Esophagus (tissue), 2 donors: ENCODE results near the gene LPCAT4. TPM values are rescaled to one million over a fixed set of nuclear protein-coding genes. Genes with fewer than 3 reads are reported as not detected.
"Not testable (repeated sequence)": the region's sequence is repeated elsewhere in the genome, so short reads cannot be mapped to it uniquely, and the experiment has no call there.

ENCODE experiments used
- H3K27ac ChIP-seq, 2 donors: one replicate each; pipeline ENCODE4 v1.5.1; 2013; ENCODE audit warnings: low read depth in 2 of 2, mild to moderate bottlenecking in 2 of 2, inconsistent platforms in 1 of 2, low read length in 1 of 2, moderate library complexity in 1 of 2
- H3K27me3 ChIP-seq, 2 donors: one replicate each; pipeline ENCODE4 v1.6.1; 2013; ENCODE audit warnings: low read length in 2 of 2, control low read depth in 1 of 2, mild to moderate bottlenecking in 1 of 2; ENCODE audit not compliant: insufficient read depth in 2 of 2, control insufficient read depth in 1 of 2
- H3K36me3 ChIP-seq, 2 donors: one replicate each; pipeline ENCODE4 v1.6.1; 2013; ENCODE audit warnings: low read length in 1 of 2; ENCODE audit not compliant: control insufficient read depth in 2 of 2, insufficient read depth in 2 of 2
- H3K4me1 ChIP-seq, 2 donors: one replicate each; pipeline ENCODE4 v1.6.1; 2013; ENCODE audit warnings: low read length in 1 of 2; ENCODE audit not compliant: control insufficient read depth in 2 of 2, insufficient read depth in 2 of 2
- H3K4me3 ChIP-seq, 2 donors: one replicate each; pipeline ENCODE4 v1.5.1; 2013; ENCODE audit warnings: low read length in 2 of 2, mild to moderate bottlenecking in 2 of 2, low read depth in 1 of 2, moderate library complexity in 1 of 2
- H3K9me3 ChIP-seq, 2 donors: one replicate each; pipeline ENCODE4 v1.6.1; 2013; ENCODE audit warnings: mild to moderate bottlenecking in 2 of 2, low read depth in 1 of 2, low read length in 1 of 2, moderate library complexity in 1 of 2; ENCODE audit not compliant: control insufficient read depth in 2 of 2, insufficient read depth in 1 of 2
- WGBS, 2 donors: extraction: QIAGEN DNeasy Blood & Tissue Kit; methylation state at CpG; one replicate each; pipeline ENCODE4 v1.1.7; 2013; 5-methylcytosine and 5-hydroxymethylcytosine counted together
- polyA plus RNA-seq, 2 donors: library from polyadenylated mRNA; stranded (reverse); fragments of 200-250 nt; gene quantifications; one replicate each; pipeline ENCODE4 v1.2.3, GENCODE V29; 2013
- donor health status: healthy with polysubstance abuse.
- donor health status: Bipolar disorder and iron deficiency.

LPCAT4 gene
- 100 to 1,000 TPM in 1 of 2 donors, 10 to 100 TPM in 1; 45.6 to 125 TPM for polyA plus RNA-seq

- WGBS, 2 donors: 0% methylated on average over 46 to 80 of the region's 80 CpGs
- Histone ChIP-seq H3K4me3 (peak within 1 kb of the TSS; percentile 80 to 91), H3K9me3 (no peaks in the 10 kb centered on the region), H3K27ac (peak within 1 kb of the TSS; percentile 98), H3K27me3 (no peaks in the 10 kb centered on the region), H3K4me1 (peaks cover 2 to 7% of the 10 kb centered on the region in 2 donors), H3K36me3 (peaks cover 4 to 5% of the 10 kb centered on the region in 2 donors)
These were observed at the start of gene LPCAT4 for GRCh38 chr15:34367101-34368081. Gene LPCAT4, minus strand, starts transcription at chr15:34367196. Its CDS starts 96 bp downstream, at chr15:34367100.

DNA sequence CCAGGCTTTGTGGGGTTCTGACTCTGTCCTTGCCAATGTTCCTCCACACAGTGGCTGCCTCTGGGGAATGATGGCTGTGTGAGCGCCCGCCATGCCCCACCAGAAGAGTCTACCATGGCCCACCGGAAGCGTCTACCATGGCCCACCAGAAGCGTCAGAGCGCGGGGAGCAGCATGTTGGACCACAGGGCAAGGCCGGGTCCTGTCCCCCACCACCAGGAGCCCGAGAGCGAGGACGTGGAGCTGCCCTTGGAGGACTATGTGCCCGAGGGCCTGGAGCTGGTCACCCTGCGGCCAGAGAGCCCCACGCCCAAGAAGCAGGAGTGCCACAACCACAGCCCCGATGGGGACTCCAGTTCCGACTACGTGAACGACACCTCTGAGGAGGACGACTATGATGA, 42.5 kb upstream of the LPCAT4 start:
- 97% methylated on average over 8 to 10 of the region's 19 CpGs for WGBS, 2 donors
- not testable (repeated sequence) for H3K9me3 ChIP-seq, H3K4me3 ChIP-seq, H3K27me3 ChIP-seq, H3K36me3 ChIP-seq, H3K27ac ChIP-seq, H3K4me1 ChIP-seq

DNA sequence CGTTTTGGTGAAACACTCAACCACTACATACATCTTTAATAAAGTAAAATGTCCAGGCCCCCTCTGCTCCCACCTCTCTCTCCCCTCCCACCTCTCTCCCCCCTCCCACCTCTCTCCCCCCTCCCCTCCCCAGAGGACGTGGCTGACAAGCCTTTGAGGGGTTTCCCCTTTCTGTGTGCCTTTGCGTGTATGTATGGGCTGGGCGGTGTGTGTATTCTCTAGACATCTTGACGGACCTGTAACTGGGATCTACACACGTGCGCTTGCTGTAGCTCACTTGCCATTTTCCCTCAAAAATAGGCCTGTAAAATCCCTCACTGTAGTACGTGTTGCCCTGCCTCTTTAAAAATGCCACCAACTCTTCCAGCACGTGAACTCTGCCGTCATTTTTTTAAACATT, 42.0 kb upstream of the LPCAT4 start:
- not testable (repeated sequence) for H3K27me3 ChIP-seq, H3K4me1 ChIP-seq, H3K9me3 ChIP-seq, H3K4me3 ChIP-seq, H3K27ac ChIP-seq, H3K36me3 ChIP-seq
- 57 to 71% methylated on average over 3 of the region's 10 CpGs for WGBS, 2 donors

DNA sequence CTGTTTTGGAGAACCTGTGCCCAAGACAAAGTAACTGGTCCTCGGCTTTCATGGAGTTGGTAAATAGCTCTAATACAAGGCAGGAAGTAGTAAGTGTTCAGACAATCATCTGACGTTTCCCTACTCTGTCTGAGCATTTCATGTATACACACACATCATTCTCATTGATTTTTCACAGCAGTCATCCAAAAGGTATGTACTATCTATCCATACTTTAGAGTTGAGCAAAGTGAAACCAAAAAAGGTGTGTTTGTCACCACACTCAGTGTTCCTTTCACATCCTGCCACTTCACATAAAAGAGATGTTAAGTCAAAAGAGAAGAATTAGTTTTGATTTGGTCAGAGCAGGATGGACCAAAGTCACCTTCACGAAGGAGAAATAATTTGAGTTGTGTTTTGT, 36.9 kb upstream of the LPCAT4 start:
- H3K9me3 ChIP-seq, H3K36me3 ChIP-seq, H3K27ac ChIP-seq, H3K4me1 ChIP-seq, H3K27me3 ChIP-seq, H3K4me3 ChIP-seq: not testable (repeated sequence)
- no CpG with 5 or more reads among the region's 3 CpGs for WGBS, 2 donors

- H3K9me3 ChIP-seq, H3K36me3 ChIP-seq, H3K27me3 ChIP-seq, H3K4me1 ChIP-seq, H3K4me3 ChIP-seq, H3K27ac ChIP-seq: not testable (repeated sequence)
- WGBS, 2 donors: 91% methylated on average over 1 of the region's 4 CpGs
These were observed 36.2 kb upstream of the LPCAT4 start for GRCh38 chr15:34403160-34403598.

GRCh38 chr15:34397637-34398259, 30.8 kb upstream of the LPCAT4 start:
- not testable (repeated sequence) for H3K36me3 ChIP-seq, H3K27me3 ChIP-seq
- 70 to 73% methylated on average over 2 to 3 of the region's 6 CpGs for WGBS, 2 donors

DNA sequence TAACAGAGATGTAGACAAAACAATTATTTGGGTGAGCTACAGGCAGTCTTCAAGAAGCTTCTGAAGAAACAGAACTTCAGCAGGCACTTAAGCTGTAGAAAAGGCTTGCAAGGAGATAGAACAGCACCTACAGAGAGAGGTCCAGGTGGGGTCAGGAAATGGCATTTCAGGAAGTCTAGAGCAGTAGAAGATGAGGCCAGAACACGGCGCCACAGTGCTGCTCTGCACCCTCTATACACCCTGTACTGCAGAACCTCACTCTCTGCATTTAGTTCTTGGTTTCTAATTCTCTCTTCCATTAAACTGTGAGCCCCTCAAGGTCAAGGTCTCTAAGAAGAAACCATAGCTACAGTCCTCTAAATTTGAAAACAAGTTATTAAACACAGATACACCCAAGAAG, 26.0 kb upstream of the LPCAT4 start:
- not testable (repeated sequence) for H3K4me1 ChIP-seq, H3K4me3 ChIP-seq, H3K27me3 ChIP-seq, H3K27ac ChIP-seq, H3K36me3 ChIP-seq, H3K9me3 ChIP-seq
- no CpG with 5 or more reads among the region's 2 CpGs for WGBS, 2 donors

More at GRCh38 chr15:34397637-34398259, 30.8 kb upstream of the LPCAT4 start:
- H3K9me3 ChIP-seq, H3K4me1 ChIP-seq, H3K4me3 ChIP-seq, H3K27ac ChIP-seq: not testable (repeated sequence)

DNA sequence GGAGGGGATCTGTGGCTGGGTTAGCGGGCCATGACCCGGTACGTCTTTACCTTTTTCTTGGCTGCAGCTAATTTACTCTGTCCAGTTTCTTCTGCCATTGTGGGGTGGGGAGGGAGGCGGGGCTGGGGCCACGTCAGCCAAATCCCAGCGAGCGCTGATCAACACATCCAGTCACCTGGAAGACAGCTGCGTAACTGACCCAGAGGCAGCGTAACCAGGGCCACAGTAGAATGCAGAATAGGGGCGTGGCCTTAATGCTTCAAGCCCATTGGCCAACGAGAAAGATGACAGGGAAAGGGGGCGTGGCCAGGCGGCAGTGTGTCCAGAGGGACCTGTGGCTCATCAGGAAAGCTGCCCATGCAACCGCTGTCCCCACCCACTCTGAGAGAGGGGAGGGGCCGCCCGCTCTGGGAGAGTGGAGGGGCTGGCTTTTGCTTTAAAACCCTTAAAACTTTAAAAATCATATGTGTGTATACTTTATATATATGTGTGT, 22.6 kb upstream of the LPCAT4 start:
- not testable (repeated sequence) for H3K27me3 ChIP-seq, H3K36me3 ChIP-seq, H3K9me3 ChIP-seq, H3K27ac ChIP-seq, H3K4me3 ChIP-seq, H3K4me1 ChIP-seq
- no CpG with 5 or more reads among the region's 16 CpGs for WGBS, 2 donors

DNA sequence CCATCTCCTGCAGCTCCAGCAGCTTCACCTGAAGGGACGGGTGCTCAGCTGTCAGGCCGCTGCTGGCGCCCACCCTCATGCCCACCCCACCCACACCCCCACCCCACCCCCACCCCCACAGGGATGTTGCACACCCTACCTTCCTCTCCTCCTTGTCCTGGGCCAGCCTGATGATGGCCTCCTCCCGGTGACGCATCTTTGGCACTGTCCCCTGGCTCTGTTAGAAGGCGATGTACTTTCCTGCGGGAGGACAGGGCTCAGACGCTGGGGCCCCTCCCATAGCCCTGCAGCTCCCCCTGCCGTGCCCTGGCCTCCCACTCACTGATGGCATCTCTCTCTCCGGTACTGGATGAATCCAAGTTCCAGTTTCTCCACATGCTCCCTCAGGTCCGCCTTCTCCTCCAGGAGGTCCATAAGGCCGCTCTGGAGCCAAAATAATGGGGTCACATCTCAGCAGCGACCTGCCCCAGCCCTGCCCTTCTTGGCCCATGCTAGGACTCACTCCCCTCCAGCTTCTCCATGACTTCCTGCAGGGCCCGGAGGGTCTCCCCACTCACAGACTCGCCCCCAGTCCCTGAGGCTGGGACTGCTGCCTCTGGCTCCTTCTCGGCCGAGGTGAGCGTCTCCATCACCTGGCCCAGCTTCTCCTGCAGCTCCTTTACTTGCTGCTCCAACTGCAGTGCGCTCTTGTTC, 15.0 kb upstream of the LPCAT4 start:
- not testable (repeated sequence) for H3K9me3 ChIP-seq, H3K27me3 ChIP-seq
- WGBS, 2 donors: no CpG with 5 or more reads among the region's 19 CpGs

More for the DNA sequence above, 15.0 kb upstream of the LPCAT4 start:
- not testable (repeated sequence) for H3K27ac ChIP-seq, H3K4me1 ChIP-seq, H3K4me3 ChIP-seq, H3K36me3 ChIP-seq
